Esophagus mucosa (tissue), 1 donor: ENCODE data around the gene MARCHF7. TPM values are rescaled to one million over a fixed set of nuclear protein-coding genes. Genes with fewer than 3 reads are reported as not detected.
"Not testable (repeated sequence)": the region's sequence is repeated elsewhere in the genome, so short reads cannot be mapped to it uniquely, and the experiment has no call there.

Source experiments
- ATAC-seq: fragments of 200-7000 bp; cut with Tn5 transposase; one replicate; pipeline ENCODE4 v1.9.1; 2020
- total RNA-seq: library from RNA; stranded (reverse); gene quantifications from one replicate; pipeline ENCODE4 v1.2.4, GENCODE V29; 2023
- donor health status: DM: yes; HTN: yes; CAD: no.

The MARCHF7 gene
- total RNA-seq, 1 donor from 2014 or later, result 86.3 TPM

GRCh38 chr2:159716857-159717256 lies 4.6 kb downstream of the MARCHF7 start:
- no peak for ATAC-seq

DNA sequence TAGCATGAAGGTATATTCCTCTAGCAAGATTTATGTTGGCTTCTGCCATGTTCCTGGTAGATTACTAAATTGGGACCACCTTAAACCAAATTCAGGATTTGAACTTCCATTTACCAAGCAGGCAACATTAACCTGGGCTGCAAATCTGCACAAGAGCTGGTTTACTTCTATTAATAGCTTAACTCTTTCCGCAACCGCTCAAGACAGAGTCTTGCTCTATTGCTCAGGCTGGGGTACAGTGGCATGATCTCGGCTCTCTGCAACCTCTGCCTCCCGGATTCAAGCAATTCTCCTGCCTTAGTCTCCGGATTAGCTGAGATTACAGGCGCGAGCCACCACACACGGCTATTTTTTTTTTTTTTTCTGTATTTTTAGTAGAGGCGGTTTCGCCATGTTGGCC lies 8.4 kb downstream of the MARCHF7 start:
- no peak for ATAC-seq

DNA sequence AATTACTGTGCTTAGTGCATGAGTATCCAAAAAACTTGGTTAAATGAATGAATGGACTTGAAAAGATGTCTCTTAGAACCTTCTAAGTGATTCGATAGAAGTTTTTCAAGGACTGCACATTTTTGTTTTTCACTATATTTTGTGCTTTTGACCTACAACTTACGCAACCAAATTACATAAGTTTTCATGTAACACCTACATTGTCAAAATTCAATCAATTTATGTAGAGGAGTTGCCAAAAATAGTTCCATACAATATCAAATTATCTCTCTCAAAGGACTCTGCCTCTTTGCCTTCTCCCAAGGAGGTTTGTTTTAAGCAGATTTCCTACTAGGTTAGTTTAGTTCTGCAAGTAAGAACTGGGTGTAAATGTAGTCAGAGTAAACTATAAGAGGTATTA lies 10.3 kb downstream of the MARCHF7 start:
- ATAC-seq, result no peak

DNA sequence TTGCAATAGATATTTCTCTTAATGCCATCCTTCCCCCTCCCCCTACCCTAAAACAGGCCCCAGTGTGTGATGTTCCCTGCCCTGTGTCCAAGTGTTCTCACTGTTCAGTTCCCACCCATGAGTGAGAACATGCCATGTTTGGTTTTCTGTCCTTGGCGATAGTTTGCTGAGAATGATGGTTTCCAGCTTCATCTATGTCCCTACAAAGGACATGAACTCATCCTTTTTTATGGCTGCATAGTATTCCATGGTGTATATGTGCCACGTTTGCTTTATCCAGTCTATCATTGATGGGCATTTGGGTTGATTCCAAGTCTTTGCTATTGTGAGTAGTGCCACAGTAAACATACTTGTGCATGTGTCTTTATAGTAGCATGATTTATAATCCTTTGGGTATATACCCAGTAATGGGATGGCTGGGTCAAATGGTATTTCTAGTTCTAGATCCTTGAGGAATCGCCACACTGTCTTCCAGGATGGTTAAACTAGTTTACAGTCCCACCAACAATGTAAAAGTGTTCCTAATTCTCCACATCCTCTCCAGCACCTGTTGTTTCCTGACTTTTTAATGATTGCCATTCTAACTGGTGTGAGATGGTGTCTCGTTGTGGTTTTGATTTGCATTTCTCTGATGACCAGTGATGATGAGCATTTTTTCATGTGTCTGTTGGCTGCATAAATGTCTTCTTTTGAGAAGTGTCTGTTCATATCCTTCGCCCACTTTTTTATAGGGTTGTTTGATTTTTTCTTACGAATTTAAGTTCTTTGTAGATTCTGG lies 12.7 kb downstream of the MARCHF7 start:
- ATAC-seq, result not testable (repeated sequence)

GRCh38 chr2:159725713-159726112 lies 13.4 kb downstream of the MARCHF7 start:
- no peak for ATAC-seq

GRCh38 chr2:159728629-159729028 lies 16.3 kb downstream of the MARCHF7 start:
- ATAC-seq, result no peak

- ATAC-seq, result peak; percentile 39
These were observed 23.3 kb downstream of the MARCHF7 start for GRCh38 chr2:159735648-159736047.

GRCh38 chr2:159736048-159736447 lies 23.7 kb downstream of the MARCHF7 start:
- no peak for ATAC-seq

DNA sequence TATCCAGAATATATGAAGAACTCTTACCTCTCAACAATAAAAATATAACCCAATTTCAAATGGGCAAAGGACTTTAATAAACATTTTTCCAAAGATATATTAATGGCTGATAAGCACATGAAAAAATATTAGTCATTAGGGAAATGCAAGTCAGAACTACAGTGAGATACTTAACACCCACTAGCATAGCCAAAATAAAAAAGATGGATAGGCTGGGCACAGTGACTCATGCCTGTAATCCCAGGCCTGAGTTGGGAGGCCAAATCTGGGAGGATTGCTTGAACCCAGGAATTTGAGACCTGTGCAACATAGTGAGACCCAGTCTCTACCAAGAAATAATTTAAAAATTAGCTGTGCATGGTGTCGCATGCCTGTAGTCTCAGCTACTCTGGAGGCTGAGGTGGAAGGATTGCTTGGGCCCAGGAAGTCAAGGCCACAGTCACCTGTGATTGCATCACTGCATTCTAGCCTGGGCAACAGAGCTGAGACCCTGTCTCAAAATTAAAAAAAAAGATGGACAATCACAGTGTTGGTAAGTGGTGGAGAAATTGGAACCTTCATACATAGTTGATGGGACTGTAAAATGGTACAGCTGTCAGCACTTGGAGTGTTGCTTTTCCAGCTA lies 25.1 kb downstream of the MARCHF7 start:
- ATAC-seq, result peak; percentile 59

- ATAC-seq, result no peak
These were observed 25.6 kb downstream of the MARCHF7 start for GRCh38 chr2:159737917-159738296.

GRCh38 chr2:159738509-159739390 lies 26.4 kb downstream of the MARCHF7 start:
- peak; percentile 26 for ATAC-seq

- no peak for ATAC-seq
These were observed 30.5 kb downstream of the MARCHF7 start for GRCh38 chr2:159742846-159743245.

GRCh38 chr2:159744363-159744762 lies 32.1 kb downstream of the MARCHF7 start:
- ATAC-seq, result no peak

GRCh38 chr2:159745237-159745636 lies 32.9 kb downstream of the MARCHF7 start:
- ATAC-seq, result not testable (repeated sequence)

DNA sequence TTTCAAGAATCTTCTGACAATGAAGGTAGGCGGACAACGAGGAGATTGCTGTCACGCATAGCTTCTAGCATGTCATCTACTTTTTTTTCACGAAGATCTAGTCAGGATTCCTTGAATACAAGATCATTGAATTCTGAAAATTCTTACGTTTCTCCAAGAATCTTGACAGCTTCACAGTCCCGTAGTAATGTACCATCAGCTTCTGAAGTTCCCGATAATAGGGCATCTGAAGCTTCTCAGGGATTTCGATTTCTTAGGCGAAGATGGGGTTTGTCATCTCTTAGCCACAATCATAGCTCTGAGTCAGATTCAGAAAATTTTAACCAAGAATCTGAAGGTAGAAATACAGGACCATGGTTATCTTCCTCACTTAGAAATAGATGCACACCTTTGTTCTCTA lies 35.8 kb downstream of the MARCHF7 start:
- ATAC-seq, result no peak

GRCh38 chr2:159750873-159751272 lies 38.6 kb downstream of the MARCHF7 start:
- no peak for ATAC-seq

GRCh38 chr2:159753797-159754196 lies 41.5 kb downstream of the MARCHF7 start:
- no peak for ATAC-seq

DNA sequence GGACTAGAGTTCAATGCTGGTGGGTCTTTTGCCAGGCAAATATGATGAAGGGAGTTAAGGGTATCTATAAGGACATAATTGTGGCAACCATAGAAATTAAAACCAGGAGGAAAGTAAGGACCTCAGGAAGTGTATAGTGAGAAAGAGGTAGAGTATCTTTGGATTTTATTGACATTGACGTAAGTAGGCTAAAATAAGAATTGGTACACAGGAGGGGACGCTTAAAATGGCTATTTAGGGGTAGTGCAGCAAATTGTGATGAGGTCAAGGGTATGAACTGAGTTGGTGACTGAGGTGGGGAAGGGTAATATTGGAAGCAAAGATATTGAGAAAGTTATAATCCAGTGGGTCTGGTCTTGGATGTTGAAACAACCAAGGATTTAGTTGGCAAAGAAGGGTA lies 42.7 kb downstream of the MARCHF7 start:
- no peak for ATAC-seq

DNA sequence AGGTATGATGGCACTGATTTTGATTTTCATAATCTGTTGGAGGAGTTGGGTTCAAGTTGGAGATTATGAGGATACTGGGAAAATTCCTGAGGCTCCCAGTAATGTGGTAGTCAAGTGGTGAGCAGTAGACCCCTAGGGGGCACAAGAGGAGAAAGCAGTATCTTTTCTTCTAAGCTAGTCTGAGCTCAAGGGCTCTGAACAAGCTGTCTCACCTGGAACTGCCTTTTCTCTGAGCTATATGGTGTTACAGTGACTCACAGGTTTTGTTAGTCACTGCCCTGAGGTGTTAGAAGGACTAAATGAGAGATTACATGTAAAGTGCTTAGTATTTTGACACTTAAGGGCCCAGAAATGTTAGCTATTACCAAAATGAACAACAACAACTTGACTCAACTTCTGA lies 43.5 kb downstream of the MARCHF7 start:
- peak; percentile 98 for ATAC-seq

DNA sequence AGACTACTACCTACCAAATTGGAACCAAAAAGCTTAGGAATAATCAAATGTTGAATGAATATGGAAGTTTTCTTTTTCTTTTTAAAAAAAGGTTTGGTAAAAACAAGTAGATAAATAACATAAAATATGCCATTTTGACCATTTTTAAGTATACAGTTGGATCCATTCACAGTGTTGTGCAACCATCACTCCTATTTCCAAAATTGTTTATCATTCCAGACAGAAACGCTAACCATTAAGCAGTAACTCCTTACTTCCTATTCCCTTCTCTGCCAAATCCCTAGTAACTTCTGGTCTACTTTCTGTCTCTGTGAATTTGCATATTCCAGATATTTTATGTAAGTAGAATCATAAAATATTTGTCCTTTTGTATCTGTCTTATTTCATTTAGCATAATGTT lies 45.9 kb downstream of the MARCHF7 start:
- ATAC-seq, result no peak

DNA sequence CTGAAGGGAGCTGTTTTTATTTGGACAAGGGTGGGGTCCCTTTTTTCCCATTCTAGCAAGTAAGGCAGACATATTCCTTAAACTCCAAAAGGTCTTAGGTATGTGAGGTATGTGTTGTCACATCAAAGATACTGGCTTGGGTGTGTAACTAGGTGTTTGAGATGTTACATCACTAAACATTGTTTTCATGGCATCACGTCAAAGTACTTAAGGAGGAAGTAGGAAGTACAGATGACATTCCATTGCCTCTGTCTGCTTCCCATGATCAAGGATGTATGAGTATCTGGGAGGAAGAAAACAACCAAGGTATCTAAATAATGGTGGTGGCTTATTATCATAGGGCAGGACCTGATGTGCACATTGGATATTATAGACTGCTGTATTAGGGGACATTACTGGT lies 46.4 kb downstream of the MARCHF7 start:
- ATAC-seq, result peak; percentile 55

- ATAC-seq, result no peak
These were observed 47.3 kb downstream of the MARCHF7 start for GRCh38 chr2:159759577-159759976.

DNA sequence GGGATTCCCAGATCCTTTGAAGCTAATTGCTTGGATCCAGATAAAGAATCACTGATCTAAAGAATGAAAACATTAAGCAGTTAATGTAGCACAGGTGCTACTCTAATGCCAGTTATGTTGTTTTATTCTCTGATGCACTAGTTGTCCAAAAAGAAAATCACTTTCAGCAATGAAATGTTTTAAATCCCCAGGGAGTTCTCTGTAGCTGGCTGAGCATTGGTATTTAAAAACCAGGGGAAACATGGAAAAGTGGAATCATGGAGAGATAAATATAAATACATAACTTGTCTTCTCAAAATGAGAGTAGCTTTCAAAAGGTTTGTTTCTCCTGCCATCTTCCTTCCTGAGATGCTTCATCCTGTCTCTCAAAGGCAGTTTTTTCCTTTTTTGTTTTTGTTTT lies 48.0 kb downstream of the MARCHF7 start:
- no peak for ATAC-seq
